HEK293 (cell line): ENCODE results near the gene FHL5.

Experiments used
- BCL11A ChIP-seq: fragments of 450-650 bp; formaldehyde crosslinking; IDR thresholded peaks from 2 replicates; pipeline ENCODE4 v1.5.1; 2016; ENCODE audit warnings: low read depth, missing biosample characterization, missing genetic modification characterization
- CTCF ChIP-seq: fragments of 450-650 bp; formaldehyde crosslinking; IDR thresholded peaks from 2 replicates; pipeline ENCODE4 v1.5.1; 2016; ENCODE audit warnings: missing biosample characterization, missing genetic modification characterization
- SALL2 ChIP-seq: fragments of 450-650 bp; formaldehyde crosslinking; IDR thresholded peaks from 2 replicates; pipeline ENCODE4 v1.5.0; 2017; ENCODE audit warnings: missing biosample characterization, mild to moderate bottlenecking, missing genetic modification characterization, borderline replicate concordance
- TCF7L2 ChIP-seq: IDR thresholded peaks from 2 replicates; pipeline ENCODE4 v1.6.1; 2011; ENCODE audit warnings: low read depth, mild to moderate bottlenecking, inconsistent platforms, low read length, moderate library complexity, borderline replicate concordance
- YY1 ChIP-seq: fragments of 450-650 bp; formaldehyde crosslinking; IDR thresholded peaks from 2 replicates; pipeline ENCODE4 v1.5.1; 2018; ENCODE audit warnings: missing biosample characterization, missing genetic modification characterization
- ZBTB8A ChIP-seq: fragments of 450-650 bp; formaldehyde crosslinking; IDR thresholded peaks from 2 replicates; pipeline ENCODE4 v1.5.1; 2016; ENCODE audit warnings: missing biosample characterization, missing genetic modification characterization
- ZNF138 ChIP-seq: fragments of 450-650 bp; formaldehyde crosslinking; IDR thresholded peaks from 2 replicates; pipeline ENCODE4 v1.5.1; 2016; ENCODE audit warnings: missing biosample characterization, missing genetic modification characterization, borderline replicate concordance
- ZNF48 ChIP-seq: fragments of 450-650 bp; formaldehyde crosslinking; IDR thresholded peaks from 2 replicates; pipeline ENCODE4 v1.5.1; 2016; ENCODE audit warnings: missing biosample characterization, missing genetic modification characterization
- ZNF560 ChIP-seq: fragments of 450-650 bp; formaldehyde crosslinking; IDR thresholded peaks from 2 replicates; pipeline ENCODE4 v1.5.1; 2017; ENCODE audit warnings: missing biosample characterization, missing genetic modification characterization, borderline replicate concordance
- ZNF639 ChIP-seq: fragments of 450-650 bp; formaldehyde crosslinking; IDR thresholded peaks from 2 replicates; pipeline ENCODE4 v1.5.1; 2016; ENCODE audit warnings: missing biosample characterization, missing genetic modification characterization

GRCh38 chr6:96631248-96631647, 68.3 kb downstream of the FHL5 start:
- no peak for TF ChIP-seq CTCF (tag by site-specific recombination)
- TF ChIP-seq ZNF48 (tag by site-specific recombination): no peak
- no peak for TF ChIP-seq ZNF138 (tag by site-specific recombination)
- no peak for TF ChIP-seq YY1 (tag by site-specific recombination)
- no peak for TF ChIP-seq BCL11A (tag by site-specific recombination)
- TF ChIP-seq ZBTB8A (tag by site-specific recombination): no peak
- TF ChIP-seq ZNF639 (tag by site-specific recombination): no peak
- no peak for TF ChIP-seq SALL2 (tag by site-specific recombination)
- TF ChIP-seq TCF7L2: no peak
- TF ChIP-seq ZNF560 (tag by site-specific recombination): no peak
